GM21529 (cell line): Measurements from ENCODE around the gene AHCTF1.
"Not testable (repeated sequence)": the region's sequence is repeated elsewhere in the genome, so short reads cannot be mapped to it uniquely, and the experiment has no call there.

ENCODE experiments used
- ATAC-seq: cut with Tn5 transposase; IDR thresholded peaks from one replicate; pipeline ENCODE4 v1.9.1; 2021; ENCODE audit not compliant: unreplicated experiment

AHCTF1 gene

DNA sequence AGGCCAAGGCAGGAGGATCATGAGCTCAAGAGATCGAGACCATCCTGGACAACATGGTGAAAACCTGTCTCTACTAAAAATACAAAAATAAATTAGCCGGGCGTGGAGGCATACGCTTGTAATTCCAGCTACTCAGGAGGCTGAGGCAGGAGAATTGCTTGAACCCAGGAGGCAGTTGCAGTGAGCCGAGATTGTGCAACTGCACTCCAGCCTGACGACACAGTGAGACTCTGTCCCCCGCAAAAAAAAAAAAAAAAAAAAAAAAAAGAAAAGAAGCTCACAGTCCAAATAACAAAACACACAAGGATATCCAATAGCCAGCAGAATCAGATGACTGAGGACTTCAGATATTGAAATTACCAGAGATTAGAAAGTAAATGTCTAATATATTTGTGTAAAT, 11.8 kb downstream of the AHCTF1 start:
- ATAC-seq, result no peak

DNA sequence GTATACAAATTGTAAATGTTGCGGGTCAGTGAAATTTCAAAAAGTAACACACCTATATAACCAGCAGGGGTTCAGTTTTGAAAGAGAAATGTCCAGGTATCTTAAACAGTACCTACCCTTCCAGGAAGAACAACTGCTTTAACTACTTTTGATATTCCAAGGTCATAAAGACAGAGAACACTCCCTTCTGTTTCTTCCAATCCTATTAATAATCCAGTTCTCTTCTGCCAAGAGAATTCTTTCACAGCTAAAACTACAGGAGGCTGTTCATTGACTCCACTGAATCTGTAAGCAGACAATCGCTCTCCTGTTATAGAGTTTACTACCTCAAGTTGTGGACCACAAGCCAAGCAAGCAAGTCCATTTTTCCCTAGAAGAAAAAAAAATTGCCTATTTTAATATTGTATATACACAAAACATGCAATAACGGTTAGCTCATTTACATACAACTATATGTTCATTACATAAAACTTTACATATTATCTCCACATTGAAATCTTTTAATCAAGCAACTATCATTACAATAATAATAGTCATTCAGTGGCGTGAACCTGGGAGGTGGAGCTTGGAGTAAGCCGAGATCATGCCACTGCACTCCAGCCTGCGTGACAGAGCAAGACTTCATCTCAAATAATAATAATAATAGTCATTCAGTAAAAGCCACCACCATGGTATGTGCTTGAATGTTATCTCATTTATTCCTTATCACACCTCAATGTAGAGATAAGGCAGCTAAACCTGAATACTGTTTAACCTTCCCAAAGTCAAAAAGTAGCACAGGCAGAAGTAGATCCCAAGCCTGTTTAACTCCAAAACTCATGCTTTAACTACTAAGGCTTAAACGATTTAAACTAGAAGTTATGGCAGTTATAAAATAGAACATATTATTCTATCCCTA, 15.5 kb downstream of the AHCTF1 start:
- not testable (repeated sequence) for ATAC-seq

DNA sequence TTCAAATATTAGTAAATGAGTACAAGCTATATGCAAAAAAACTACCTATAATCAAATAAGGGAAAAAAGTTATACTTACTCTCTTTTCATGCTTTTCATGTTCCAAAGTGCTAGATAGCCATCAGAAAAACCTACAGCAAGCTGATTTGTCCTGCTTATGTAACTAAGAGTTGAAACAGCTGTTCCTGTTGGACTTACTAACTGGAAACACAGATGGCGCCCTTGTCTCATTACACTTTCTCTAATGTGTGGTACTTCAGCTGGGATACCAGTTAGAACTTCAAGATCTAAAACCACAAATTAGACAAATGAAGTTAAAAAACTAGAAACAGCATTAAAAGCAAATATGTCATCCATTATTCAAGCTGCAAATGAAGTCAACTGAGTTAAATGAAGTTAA, 24.3 kb downstream of the AHCTF1 start:
- ATAC-seq, result peak; percentile 66

DNA sequence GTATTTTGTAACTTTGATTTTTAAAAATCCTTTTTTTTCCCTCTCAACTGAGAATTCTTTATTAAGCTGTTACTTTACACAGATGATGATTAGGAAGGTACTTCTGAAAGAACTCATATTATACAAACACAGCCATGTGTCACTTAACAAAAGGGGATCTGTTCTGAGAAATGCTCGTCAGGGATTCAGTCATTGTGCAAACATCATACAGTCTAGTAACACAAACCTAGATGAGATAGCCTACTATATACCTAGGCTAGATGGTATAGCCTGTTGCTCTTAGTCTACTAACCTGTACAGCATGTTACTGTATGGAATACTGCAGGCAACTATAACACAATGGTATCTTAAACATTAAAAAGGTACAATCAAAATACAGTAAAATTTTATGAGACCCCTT, 24.9 kb downstream of the AHCTF1 start:
- ATAC-seq, result no peak

DNA sequence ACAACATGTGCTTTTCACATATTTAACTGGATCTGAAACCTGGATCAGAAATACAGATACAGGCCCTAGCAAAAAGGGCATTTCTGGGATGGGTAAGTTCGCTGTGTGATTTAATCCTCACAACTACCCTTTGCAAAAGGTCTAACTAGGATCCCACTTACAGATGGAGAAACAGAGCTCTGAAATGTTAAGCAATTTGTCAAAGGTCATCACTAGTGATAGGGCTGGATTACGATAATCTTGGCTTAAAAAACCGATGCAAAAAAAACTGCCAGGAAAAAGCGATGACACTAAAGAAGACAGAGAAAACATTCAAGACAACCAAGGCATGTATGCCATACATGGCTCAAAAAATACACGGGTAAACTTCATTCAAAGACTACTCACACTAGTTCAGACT, 29.9 kb downstream of the AHCTF1 start:
- no peak for ATAC-seq

DNA sequence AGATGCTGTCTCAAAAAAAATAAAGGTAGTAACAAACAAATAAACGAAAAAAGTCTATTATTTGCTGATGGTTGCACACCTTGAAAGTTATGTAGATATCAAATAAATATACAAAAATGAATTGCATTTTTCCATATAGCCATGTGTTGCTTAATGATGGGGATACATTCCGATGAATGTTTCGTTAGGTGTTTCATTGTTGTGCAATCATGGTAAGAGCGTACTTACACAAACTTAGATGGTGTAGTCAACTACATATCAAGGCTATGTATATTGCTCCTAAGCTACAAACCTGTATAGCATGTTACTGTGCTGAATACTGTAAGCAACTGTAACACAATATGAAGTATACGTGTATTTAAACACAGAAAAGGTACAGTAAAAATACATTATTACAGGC, 34.4 kb downstream of the AHCTF1 start:
- ATAC-seq, result no peak

DNA sequence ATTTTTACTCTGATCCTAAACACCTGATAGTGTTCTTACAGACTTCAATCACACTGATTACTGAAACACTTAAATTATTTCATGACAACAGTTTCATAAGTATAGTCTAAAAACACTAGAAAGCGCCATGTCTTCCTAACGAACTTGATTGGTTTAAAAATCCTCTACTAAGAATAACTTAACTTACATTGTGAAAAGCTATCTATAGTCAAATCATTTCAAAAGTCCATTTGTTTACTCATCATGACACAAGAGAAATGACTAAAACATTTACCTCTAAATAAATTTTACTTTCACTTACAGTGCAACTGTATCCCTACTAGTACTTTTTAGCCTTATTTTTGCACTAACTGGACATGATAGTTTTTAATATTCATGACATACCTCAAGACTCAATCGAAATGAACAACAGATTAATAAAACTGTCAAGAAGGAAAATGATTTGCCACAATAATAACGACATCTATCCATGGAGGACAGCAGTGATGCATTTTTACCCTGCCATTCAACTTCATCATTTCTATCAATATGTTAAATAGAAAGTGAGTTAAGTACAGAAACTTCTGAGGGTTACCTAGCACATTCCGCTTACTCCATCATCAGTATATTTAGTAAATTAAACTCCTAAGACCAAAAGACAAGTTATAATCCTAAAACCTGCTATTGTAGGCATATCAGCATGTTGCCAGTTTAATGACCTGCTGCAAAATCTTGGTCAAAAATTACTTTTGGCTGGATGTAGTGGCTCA, 38.4 kb downstream of the AHCTF1 start:
- ATAC-seq, result peak; percentile 69

- ATAC-seq, result no peak
Observed at GRCh38 chr1:246891105-246891504, 40.6 kb downstream of the AHCTF1 start.

GRCh38 chr1:246888522-246888921, 43.2 kb downstream of the AHCTF1 start:
- ATAC-seq, result no peak

DNA sequence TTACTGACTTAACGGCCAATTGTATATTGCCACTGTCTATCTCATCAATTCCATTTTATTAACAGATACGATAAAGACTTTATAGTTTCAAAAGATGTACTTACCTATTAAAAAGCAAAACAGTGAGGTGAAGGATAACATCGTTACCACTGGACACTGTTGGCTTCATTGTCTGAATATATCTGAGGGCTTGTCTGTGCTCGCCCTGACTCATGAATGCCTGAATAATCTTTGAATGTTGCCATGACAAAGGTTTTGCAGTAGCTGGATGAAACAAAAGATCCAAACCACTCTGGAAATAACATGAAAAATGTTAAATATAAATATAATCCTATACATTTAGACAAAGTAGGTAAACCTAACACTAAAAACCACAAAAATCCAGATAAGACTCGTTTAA, 46.4 kb downstream of the AHCTF1 start:
- not testable (repeated sequence) for ATAC-seq

GRCh38 chr1:246878551-246878950, 53.2 kb downstream of the AHCTF1 start:
- ATAC-seq, result no peak

DNA sequence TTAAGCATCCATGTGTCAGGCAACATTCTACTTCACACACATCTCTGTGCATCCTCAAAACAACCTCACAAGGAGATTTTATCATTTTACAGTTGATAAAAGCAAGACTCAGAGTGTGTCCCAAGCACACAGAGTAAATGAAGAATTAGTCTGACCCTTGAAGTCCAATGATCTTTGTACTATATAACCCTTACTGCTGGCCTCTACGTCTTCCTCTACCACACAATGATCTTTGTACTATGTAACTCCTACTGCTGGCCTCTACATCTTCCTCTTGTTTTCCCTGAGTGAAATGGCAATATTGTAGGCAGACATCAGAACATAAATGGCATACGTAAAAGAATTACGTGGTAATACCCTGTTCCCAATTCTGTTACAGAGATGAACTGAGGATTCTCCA, 55.3 kb downstream of the AHCTF1 start:
- no peak for ATAC-seq

DNA sequence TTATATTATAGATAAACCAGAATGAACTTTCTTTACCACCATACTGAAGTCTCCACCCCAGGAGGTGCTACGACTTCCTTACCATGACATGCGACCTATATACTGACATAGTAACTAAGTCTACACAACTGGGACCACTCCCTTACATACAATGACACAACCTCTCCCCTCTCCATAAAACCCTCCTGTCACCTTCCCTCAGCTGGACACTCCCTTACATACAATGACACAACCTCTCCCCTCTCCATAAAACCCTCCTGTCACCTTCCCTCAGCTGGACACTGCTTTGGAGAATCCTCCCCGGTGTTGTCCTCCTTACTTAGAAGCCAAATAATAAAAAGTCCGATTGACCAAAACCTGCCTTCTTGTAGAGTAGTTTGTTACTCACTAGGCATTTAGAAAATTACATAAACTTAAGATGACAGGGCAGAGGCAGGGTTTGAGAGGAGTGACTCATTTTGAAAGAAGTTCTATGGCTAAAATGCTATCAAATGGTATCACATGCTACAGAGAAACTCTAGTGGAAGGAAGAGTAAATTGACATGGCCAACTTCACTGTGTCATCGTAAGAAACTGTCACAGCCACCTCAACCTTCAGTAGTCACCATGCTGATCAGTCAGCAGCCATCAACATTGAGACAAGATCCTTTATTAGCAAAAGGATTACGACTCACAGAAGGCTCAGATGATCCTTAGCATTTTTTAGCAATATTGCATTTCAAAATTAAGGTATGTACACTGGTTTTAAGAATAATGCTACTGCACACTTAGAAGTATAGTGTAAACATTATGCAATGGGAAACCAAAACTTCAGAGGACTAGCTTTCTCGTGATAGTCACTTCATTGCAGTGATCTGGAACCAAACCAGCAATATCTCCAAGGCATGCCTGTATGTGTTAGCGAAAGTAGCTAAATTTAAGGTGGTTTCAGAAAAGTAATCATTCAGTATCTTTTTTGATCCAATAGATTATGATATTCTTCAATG, 56.4 kb downstream of the AHCTF1 start:
- peak; percentile 90 for ATAC-seq

- ATAC-seq, result no peak
Observed at GRCh38 chr1:246865921-246866320, 65.8 kb downstream of the AHCTF1 start.

DNA sequence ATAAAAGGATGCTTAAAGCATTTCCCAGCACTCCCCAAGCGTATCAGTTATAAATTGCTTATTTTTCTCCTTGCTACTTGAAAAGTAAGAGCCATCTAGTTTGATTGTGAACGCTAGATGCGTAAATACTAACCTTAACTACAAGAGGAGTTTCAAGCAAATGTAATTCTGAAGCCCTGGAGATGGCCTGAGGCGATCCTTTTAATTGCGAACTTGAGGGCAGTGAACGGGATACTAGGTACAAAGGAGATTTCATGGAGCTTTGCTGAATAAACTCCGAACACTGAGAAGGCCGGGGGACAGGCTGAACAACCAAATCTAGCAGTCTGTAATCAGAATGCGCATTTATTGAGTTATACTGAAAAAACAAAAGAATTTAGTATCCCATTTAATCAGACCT, 68.0 kb downstream of the AHCTF1 start:
- ATAC-seq, result not testable (repeated sequence)

DNA sequence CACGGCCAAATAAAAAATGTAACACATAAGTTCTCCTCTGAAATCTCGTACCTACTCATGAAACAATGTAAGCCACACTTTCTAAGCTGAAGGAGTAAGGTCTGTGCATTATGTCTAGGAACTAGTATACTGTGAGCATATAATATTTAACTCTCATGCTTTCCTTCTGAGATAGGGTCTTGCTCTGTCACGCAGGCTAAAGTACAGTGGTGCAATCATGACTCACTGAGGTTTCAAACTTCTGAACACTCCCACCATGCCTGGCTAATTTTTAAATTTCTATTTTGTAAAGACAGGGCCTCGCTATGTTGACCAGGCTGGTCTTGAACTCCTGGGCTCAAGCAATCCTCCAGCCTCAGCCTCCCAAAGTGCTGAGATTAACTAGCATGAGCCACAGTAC, 71.3 kb downstream of the AHCTF1 start:
- no peak for ATAC-seq

GRCh38 chr1:246856371-246856770, 75.4 kb downstream of the AHCTF1 start:
- ATAC-seq, result no peak

DNA sequence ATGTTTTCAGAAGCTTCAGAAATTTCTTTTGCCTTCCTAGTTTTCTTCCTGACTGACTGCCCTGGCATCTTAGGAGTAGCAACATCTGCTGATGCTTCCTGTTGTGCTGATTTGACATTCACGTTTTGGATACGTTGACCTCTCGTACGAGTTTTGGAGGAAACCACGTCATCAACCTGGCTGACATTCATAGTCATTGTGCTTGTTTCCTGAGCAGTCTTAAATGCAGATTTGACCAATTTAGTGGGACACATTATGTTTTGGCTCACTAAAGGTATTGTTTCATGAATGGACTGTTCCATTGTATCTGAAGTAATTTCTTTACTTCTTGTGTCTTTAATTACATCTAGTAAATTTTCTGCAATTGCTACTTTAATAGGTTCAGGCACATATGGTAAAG, 81.1 kb downstream of the AHCTF1 start:
- not testable (repeated sequence) for ATAC-seq

GRCh38 chr1:246843876-246844275, 87.9 kb downstream of the AHCTF1 start:
- ATAC-seq, result no peak

- ATAC-seq, result not testable (repeated sequence)
Observed at GRCh38 chr1:246840761-246841160, 91.0 kb downstream of the AHCTF1 start.

DNA sequence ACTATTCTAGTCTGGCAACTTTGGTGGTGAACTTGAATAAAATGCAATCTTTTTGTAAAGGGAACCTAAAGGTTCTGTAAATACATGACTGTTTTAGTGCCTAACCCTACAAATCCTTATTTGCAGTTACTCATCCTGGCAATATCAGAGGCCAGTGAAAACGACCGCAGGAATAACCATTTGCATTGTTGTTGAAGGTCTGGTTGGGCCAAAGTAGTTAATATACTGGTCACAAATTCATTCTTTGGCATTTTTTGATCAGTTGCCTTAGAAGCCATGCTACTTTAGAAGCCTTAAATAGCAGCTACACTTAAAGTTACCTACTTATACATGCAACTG, 93.7 kb downstream of the AHCTF1 start:
- ATAC-seq, result no peak
